Osteoblast (primary cell): ENCODE results near the gene RIN3. TPM values are rescaled to one million over a fixed set of nuclear protein-coding genes. Genes with fewer than 3 reads are reported as not detected.
A peak's percentile ranks its signal among the peaks of the same experiment; 100 is the strongest.

Experiments
- DNase-seq: peaks from one replicate; pipeline ENCODE4 v3.0.0; 2011; ENCODE audit warnings: low spot score, mixed read lengths; ENCODE audit not compliant: insufficient read length; ENCODE audit errors: missing footprints
- H2AFZ ChIP-seq: 2 replicates; pipeline ENCODE4 v1.6.0; 2011; ENCODE audit warnings: mild to moderate bottlenecking, low read length
- H3K27ac ChIP-seq: 2 replicates; pipeline ENCODE4 v1.5.1; 2011; ENCODE audit warnings: mild to moderate bottlenecking, low read depth, low read length, moderate library complexity
- H3K27me3 ChIP-seq: 2 replicates; pipeline ENCODE4 v1.6.0; 2012; ENCODE audit warnings: mild to moderate bottlenecking, control low read depth, inconsistent platforms, low read length, moderate library complexity; ENCODE audit not compliant: insufficient read depth
- H3K36me3 ChIP-seq: 2 replicates; pipeline ENCODE4 v1.5.1; 2011; ENCODE audit warnings: mild to moderate bottlenecking, low read length, control low read depth, moderate library complexity; ENCODE audit not compliant: insufficient read depth
- H3K4me1 ChIP-seq: 2 replicates; pipeline ENCODE4 v1.5.1; 2011; ENCODE audit warnings: mild to moderate bottlenecking, low read length, control low read depth, moderate library complexity; ENCODE audit not compliant: insufficient read depth
- H3K4me2 ChIP-seq: 2 replicates; pipeline ENCODE4 v1.6.0; 2011; ENCODE audit warnings: mild to moderate bottlenecking, low read length; ENCODE audit not compliant: insufficient read depth
- H3K4me3 ChIP-seq: fragments of 200-600 bp; sonication (generic); 3 replicates; pipeline ENCODE4 v1.5.1; 2012; ENCODE audit warnings: mild to moderate bottlenecking, low read length, inconsistent platforms; ENCODE audit not compliant: insufficient read depth
- H3K79me2 ChIP-seq: 2 replicates; pipeline ENCODE4 v1.6.0; 2012; ENCODE audit warnings: mild to moderate bottlenecking, low read length, control low read depth, inconsistent platforms; ENCODE audit not compliant: insufficient read depth
- H3K9me3 ChIP-seq: 2 replicates; pipeline ENCODE4 v1.5.1; 2011; ENCODE audit warnings: low read depth, low read length, control low read depth
- H4K20me1 ChIP-seq: 2 replicates; pipeline ENCODE4 v1.6.0; 2012; ENCODE audit warnings: mild to moderate bottlenecking, low read length, control low read depth; ENCODE audit not compliant: insufficient read depth
- CTCF ChIP-seq: IDR thresholded peaks from 2 replicates; pipeline ENCODE4 v1.5.1; 2011; ENCODE audit warnings: mild to moderate bottlenecking, low read depth, low read length, moderate library complexity; ENCODE audit errors: extremely low read depth
- total RNA-seq: library from RNA; depleted of rRNA; stranded (reverse); fragments of >200 nt; gene quantifications from 2 replicates; pipeline ENCODE4 v1.2.3, GENCODE V29; 2012

The RIN3 gene
- total RNA-seq, 1 donor = 7.6 TPM

GRCh38 chr14:92680781-92681650 lies 167.4 kb downstream of the RIN3 start:
- DNase-seq = peak; percentile 97
- no peak overlapping the region for H3K4me3 ChIP-seq
- H3K4me1 ChIP-seq = no peaks in the 10 kb centered on the region
- H3K36me3 ChIP-seq = peaks cover 23% of the 10 kb centered on the region
- no peak overlapping the region for H3K27ac ChIP-seq
- peak; percentile 96 for TF ChIP-seq CTCF
- no peaks in the 10 kb centered on the region for H3K27me3 ChIP-seq
- H3K79me2 ChIP-seq = no peaks in the 10 kb centered on the region
- no peaks in the 10 kb centered on the region for H4K20me1 ChIP-seq
- no peak overlapping the region for H3K4me2 ChIP-seq
- H3K9me3 ChIP-seq = no peaks in the 10 kb centered on the region
- no peak overlapping the region for H2AFZ ChIP-seq

DNA sequence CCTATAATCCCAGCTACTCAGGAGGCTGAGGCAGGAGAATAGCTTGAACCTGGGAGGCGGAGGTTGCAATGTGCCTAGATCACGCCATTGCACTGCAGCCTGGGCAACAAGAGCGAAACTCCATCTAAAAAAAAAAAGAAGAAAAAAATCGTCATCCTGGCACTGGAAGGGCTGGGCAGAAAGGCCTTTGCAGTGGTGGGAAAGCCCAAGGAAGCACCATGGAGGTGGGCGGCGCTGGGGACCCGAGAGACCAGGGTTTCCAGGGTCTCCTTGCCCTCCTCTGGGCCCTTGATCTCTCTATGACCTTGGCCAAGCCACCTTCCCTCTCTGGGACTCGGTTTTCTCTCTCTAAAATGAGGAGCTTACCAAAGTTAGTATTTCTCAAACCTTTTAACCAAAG lies 169.5 kb downstream of the RIN3 start:
- Histone ChIP-seq H3K9me3 (no peaks in the 10 kb centered on the region), H3K27ac (no peak overlapping the region), H3K79me2 (no peaks in the 10 kb centered on the region), H3K4me2 (no peak overlapping the region), H2AFZ (no peak overlapping the region), H3K27me3 (no peaks in the 10 kb centered on the region), H3K4me3 (no peak overlapping the region), H3K4me1 (no peaks in the 10 kb centered on the region), H3K36me3 (peaks cover 18% of the 10 kb centered on the region), H4K20me1 (no peaks in the 10 kb centered on the region)
- TF ChIP-seq CTCF = no peak
- no peak for DNase-seq

DNA sequence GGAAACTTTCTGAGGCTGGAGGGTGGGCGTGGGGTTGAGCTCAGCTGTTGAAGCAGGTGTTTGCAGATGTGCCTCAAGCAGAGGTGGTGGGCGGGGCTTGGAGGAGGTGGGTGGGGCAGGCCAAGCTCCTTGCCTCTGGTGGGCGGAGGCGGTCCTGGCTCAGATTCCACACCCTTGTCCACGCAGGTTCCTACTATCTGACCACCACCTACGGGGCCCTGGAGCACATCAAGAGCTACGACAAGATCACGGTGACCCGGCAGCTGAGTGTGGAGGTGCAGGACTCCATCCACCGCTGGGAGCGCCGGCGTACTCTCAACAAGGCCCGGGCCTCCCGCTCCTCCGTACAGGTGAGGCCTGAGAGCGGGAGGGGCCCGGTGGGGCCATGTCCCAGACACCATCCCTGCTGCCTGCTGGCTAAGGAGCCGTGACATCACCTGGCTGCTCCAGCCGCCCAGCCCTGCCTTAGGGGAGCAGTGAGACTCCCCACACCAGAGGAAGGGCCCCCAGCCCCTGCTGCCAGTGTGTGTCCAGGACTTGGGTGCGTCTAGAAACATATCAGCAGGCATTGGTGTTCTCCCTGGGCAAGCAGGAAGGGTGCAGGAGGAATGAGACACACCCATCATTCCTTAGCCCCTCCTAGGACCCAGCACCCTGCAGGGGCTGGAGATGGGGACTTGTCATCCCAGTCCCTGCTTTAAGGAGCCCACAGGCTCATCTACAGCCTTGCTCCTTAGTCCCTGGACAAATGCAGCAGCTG lies 171.4 kb downstream of the RIN3 start:
- Histone ChIP-seq H3K27me3 (no peaks in the 10 kb centered on the region), H3K4me3 (no peak overlapping the region), H3K79me2 (no peaks in the 10 kb centered on the region), H3K9me3 (no peaks in the 10 kb centered on the region), H3K36me3 (peaks cover 15% of the 10 kb centered on the region), H4K20me1 (no peaks in the 10 kb centered on the region), H3K4me1 (no peaks in the 10 kb centered on the region), H2AFZ (no peak overlapping the region), H3K27ac (no peak overlapping the region), H3K4me2 (no peak overlapping the region)
- peak; percentile 90 for DNase-seq
- no peak for TF ChIP-seq CTCF

DNA sequence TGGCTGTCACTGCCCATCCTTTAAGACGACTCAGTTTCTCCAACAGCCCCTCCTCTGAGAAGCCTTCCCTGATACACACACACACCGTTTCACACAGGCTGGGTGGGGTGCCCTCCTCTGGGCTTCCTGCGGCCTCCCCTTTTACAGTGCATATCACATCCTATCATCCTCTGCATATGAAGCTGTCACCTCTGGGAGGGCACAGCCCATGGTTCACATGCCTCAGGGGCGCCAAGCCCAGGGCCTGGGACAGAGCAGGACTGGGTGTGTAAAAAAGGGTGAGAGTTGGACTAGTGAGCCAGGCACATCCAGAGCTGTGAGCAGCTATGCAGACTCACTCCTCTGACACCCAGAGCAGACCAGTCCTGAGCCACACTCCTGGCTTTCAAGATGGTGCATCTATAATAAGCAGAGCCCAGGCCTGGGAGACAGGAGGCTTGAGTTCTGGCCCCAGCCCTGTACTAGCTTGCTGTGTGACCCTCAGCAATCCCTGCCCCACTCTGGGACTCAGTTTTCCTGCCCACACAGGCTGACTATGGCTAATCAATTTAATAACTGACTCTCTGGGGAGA lies 172.3 kb downstream of the RIN3 start:
- H3K9me3 ChIP-seq = no peaks in the 10 kb centered on the region
- H3K27ac ChIP-seq = no peak overlapping the region
- H2AFZ ChIP-seq = no peak overlapping the region
- DNase-seq = no peak
- no peaks in the 10 kb centered on the region for H3K27me3 ChIP-seq
- peaks cover 15% of the 10 kb centered on the region for H3K36me3 ChIP-seq
- no peak for TF ChIP-seq CTCF
- H3K4me3 ChIP-seq = no peak overlapping the region
- no peak overlapping the region for H3K4me2 ChIP-seq
- H4K20me1 ChIP-seq = no peaks in the 10 kb centered on the region
- no peaks in the 10 kb centered on the region for H3K4me1 ChIP-seq
- no peaks in the 10 kb centered on the region for H3K79me2 ChIP-seq
